Glutamatergic neuron (in vitro differentiated cells): ENCODE results near the gene TEPSIN. TPM values are rescaled to one million over a fixed set of nuclear protein-coding genes. Genes with fewer than 3 reads are reported as not detected.

ENCODE experiments used
- DNase-seq: peaks from one replicate; pipeline ENCODE4 v3.0.0; 2022
- H3K27ac Mint-ChIP-seq: one replicate; pipeline ENCODE4 v1.8.0; 2020; ENCODE audit warnings: mild to moderate bottlenecking, mixed read lengths, inconsistent platforms; ENCODE audit not compliant: unreplicated experiment
- H3K27me3 Mint-ChIP-seq: one replicate; pipeline ENCODE4 v1.8.0; 2020; ENCODE audit warnings: mild to moderate bottlenecking, moderate library complexity, mixed read lengths, inconsistent platforms; ENCODE audit not compliant: unreplicated experiment
- H3K36me3 Mint-ChIP-seq: one replicate; pipeline ENCODE4 v1.8.0; 2020; ENCODE audit warnings: mild to moderate bottlenecking, mixed read lengths, inconsistent platforms; ENCODE audit not compliant: unreplicated experiment
- H3K4me1 Mint-ChIP-seq: one replicate; pipeline ENCODE4 v1.8.0; 2020; ENCODE audit warnings: mild to moderate bottlenecking, low read depth, mixed read lengths, inconsistent platforms; ENCODE audit not compliant: unreplicated experiment
- H3K4me3 Mint-ChIP-seq: one replicate; pipeline ENCODE4 v1.8.0; 2020; ENCODE audit warnings: mild to moderate bottlenecking, mixed read lengths, inconsistent platforms; ENCODE audit not compliant: unreplicated experiment
- H3K9me3 Mint-ChIP-seq: one replicate; pipeline ENCODE4 v1.8.0; 2020; ENCODE audit warnings: mild to moderate bottlenecking, moderate library complexity, mixed read lengths, inconsistent platforms; ENCODE audit not compliant: unreplicated experiment
- total RNA-seq: library from RNA; stranded (reverse); fragmentation: NEBNext Ultra II Directional; extraction: Animal tissue kit (Norgen Biotek cat#: 25700); gene quantifications from one replicate; pipeline ENCODE4 v1.2.1, GENCODE V29; 2021; ENCODE audit not compliant: unreplicated experiment
- TF ChIP-seq, protein P1 (sequence below): fragments of 200-600 bp; sonication (generic); IDR thresholded peaks from one replicate; pipeline ENCODE4 v1.5.0; 2021; ENCODE audit not compliant: partially characterized antibody, unreplicated experiment

TEPSIN gene
- total RNA-seq, 1 donor from 2014 or later: 85.7 TPM

DNA sequence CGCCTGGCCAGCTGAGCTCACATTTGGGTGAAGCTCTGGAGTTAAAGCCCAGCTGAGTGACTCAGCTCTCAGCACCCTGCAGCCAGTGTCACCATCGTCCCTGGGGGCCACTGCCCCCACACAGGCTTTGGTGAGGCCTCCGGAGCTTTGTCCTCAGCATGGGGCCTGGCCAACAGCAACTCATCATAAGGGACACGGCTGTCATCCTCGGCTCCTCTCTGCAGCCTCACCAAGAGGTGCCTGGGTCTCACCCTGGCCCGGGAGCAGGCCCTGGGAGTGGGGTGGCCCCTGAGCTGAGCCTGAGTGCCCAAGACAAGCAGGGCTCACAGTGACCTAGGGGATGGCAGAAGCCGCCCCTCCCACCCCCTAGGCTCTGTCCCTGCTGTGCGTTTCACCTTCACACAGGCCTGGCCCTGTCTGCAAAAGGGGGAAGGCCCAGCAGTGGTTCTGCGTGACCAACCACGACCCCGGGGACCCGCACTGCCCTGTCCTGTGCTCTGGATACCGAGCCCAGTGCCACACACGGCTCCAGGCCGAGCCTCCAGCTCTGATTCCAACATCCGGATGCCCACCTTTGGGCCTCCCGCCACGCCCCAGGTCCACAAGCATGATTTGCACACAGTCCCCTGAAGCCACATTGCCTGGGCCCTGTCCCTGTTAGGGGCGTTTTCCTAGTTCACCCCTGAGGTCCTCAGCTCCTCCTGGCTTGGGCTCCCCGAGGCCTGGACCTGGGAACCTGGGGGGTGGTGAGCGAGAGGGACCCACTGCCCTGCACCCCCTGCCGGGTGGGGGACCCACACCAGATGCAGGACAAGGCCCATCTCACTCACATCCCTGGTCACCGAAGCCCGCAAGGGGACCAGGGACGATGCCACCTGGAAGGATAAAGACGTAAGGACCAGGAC, 51.0 kb downstream of the TEPSIN start:
- no peak overlapping the region for H3K4me3 Mint-ChIP-seq
- peaks cover 1% of the 10 kb centered on the region for H3K9me3 Mint-ChIP-seq
- no peak overlapping the region for H3K27ac Mint-ChIP-seq
- H3K36me3 Mint-ChIP-seq: no peaks in the 10 kb centered on the region
- peaks cover 4% of the 10 kb centered on the region for H3K27me3 Mint-ChIP-seq
- DNase-seq: no peak
- TF ChIP-seq, protein P1, sequence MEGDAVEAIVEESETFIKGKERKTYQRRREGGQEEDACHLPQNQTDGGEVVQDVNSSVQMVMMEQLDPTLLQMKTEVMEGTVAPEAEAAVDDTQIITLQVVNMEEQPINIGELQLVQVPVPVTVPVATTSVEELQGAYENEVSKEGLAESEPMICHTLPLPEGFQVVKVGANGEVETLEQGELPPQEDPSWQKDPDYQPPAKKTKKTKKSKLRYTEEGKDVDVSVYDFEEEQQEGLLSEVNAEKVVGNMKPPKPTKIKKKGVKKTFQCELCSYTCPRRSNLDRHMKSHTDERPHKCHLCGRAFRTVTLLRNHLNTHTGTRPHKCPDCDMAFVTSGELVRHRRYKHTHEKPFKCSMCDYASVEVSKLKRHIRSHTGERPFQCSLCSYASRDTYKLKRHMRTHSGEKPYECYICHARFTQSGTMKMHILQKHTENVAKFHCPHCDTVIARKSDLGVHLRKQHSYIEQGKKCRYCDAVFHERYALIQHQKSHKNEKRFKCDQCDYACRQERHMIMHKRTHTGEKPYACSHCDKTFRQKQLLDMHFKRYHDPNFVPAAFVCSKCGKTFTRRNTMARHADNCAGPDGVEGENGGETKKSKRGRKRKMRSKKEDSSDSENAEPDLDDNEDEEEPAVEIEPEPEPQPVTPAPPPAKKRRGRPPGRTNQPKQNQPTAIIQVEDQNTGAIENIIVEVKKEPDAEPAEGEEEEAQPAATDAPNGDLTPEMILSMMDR: no peak
- peaks cover 6% of the 10 kb centered on the region for H3K4me1 Mint-ChIP-seq

- no peak overlapping the region for H3K27ac Mint-ChIP-seq
- H3K9me3 Mint-ChIP-seq: peaks cover 1% of the 10 kb centered on the region
- H3K4me3 Mint-ChIP-seq: no peak overlapping the region
- TF ChIP-seq, protein P1: no peak
- DNase-seq: no peak
- peaks cover 8% of the 10 kb centered on the region for H3K4me1 Mint-ChIP-seq
- H3K27me3 Mint-ChIP-seq: peaks cover 4% of the 10 kb centered on the region
- no peaks in the 10 kb centered on the region for H3K36me3 Mint-ChIP-seq
Observed at GRCh38 chr17:81187120-81187519, 51.7 kb downstream of the TEPSIN start.

GRCh38 chr17:81186203-81186602, 52.7 kb downstream of the TEPSIN start:
- H3K36me3 Mint-ChIP-seq: no peaks in the 10 kb centered on the region
- peaks cover 8% of the 10 kb centered on the region for H3K4me1 Mint-ChIP-seq
- no peak overlapping the region for H3K4me3 Mint-ChIP-seq
- peaks cover 4% of the 10 kb centered on the region for H3K27me3 Mint-ChIP-seq
- DNase-seq: no peak
- H3K27ac Mint-ChIP-seq: no peak overlapping the region
- TF ChIP-seq, protein P1: no peak
- no peaks in the 10 kb centered on the region for H3K9me3 Mint-ChIP-seq

GRCh38 chr17:81184555-81184954, 54.3 kb downstream of the TEPSIN start:
- no peak overlapping the region for H3K4me3 Mint-ChIP-seq
- H3K27ac Mint-ChIP-seq: no peak overlapping the region
- peaks cover 4% of the 10 kb centered on the region for H3K27me3 Mint-ChIP-seq
- H3K4me1 Mint-ChIP-seq: peaks cover 8% of the 10 kb centered on the region
- DNase-seq: no peak
- TF ChIP-seq, protein P1: no peak
- no peaks in the 10 kb centered on the region for H3K36me3 Mint-ChIP-seq
- H3K9me3 Mint-ChIP-seq: no peaks in the 10 kb centered on the region

GRCh38 chr17:81183807-81184206, 55.0 kb downstream of the TEPSIN start:
- TF ChIP-seq, protein P1: no peak
- H3K9me3 Mint-ChIP-seq: no peaks in the 10 kb centered on the region
- peaks cover 4% of the 10 kb centered on the region for H3K27me3 Mint-ChIP-seq
- H3K4me1 Mint-ChIP-seq: peaks cover 8% of the 10 kb centered on the region
- no peak overlapping the region for H3K4me3 Mint-ChIP-seq
- H3K36me3 Mint-ChIP-seq: no peaks in the 10 kb centered on the region
- H3K27ac Mint-ChIP-seq: no peak overlapping the region
- DNase-seq: no peak
